ENCODE data around the gene RNF175. TPM values are rescaled to one million over a fixed set of nuclear protein-coding genes. Genes with fewer than 3 reads are reported as not detected.

Gene RNF175
- polyA plus RNA-seq, 1 donor from 2014 or later: not detected

Other genes starting within 250 kb of the RNF175 start
- gene TLR2, start 75.7 kb downstream of the RNF175 start, polyA plus RNA-seq: 0.58 TPM
- not detected for gene SFRP2, start 29.1 kb upstream of the RNF175 start, polyA plus RNA-seq

Measured in IgD-negative memory B cell (primary cell).